GM23338 (cell line): Measurements from ENCODE around the gene TENT4A. TPM values are rescaled to one million over a fixed set of nuclear protein-coding genes. Genes with fewer than 3 reads are reported as not detected.
A peak's percentile ranks its signal among the peaks of the same experiment; 100 is the strongest.

Source experiments
- ATAC-seq: fragments of 200-7000 bp; cut with Tn5 transposase; 3 replicates; pipeline ENCODE4 v1.9.1; 2020
- DNase-seq: peaks from one replicate; pipeline ENCODE4 v3.0.0-alpha.2; 2015; ENCODE audit warnings: low spot score
- H2AFZ ChIP-seq: fragments of 200-600 bp; sonication (generic); 2 replicates; pipeline ENCODE4 v1.8.0; 2016; ENCODE audit warnings: antibody characterized with exemption, mild to moderate bottlenecking, moderate library complexity
- H3F3A ChIP-seq: fragments of 200-600 bp; sonication (generic); replicated peaks from 2 replicates; pipeline ENCODE4 v1.8.0; 2017; ENCODE audit warnings: antibody characterized with exemption, mixed run types, low read depth
- H3K27ac ChIP-seq: fragments of 200-600 bp; sonication (generic); 2 replicates; pipeline ENCODE4 v1.6.1; 2016; ENCODE audit warnings: low read depth
- H3K27me3 ChIP-seq: fragments of 200-600 bp; sonication (generic); 2 replicates; pipeline ENCODE4 v1.8.0; 2016; ENCODE audit warnings: mild to moderate bottlenecking, mixed run types, moderate library complexity; ENCODE audit not compliant: insufficient read depth
- H3K36me3 ChIP-seq: fragments of 200-600 bp; sonication (generic); 2 replicates; pipeline ENCODE4 v1.8.0; 2016; ENCODE audit warnings: mild to moderate bottlenecking; ENCODE audit not compliant: insufficient read depth
- H3K4me1 ChIP-seq: fragments of 200-600 bp; sonication (generic); 2 replicates; pipeline ENCODE4 v1.8.0; 2016; ENCODE audit warnings: mild to moderate bottlenecking, moderate library complexity; ENCODE audit not compliant: insufficient read depth
- H3K4me2 ChIP-seq: fragments of 200-600 bp; sonication (generic); 2 replicates; pipeline ENCODE4 v1.7.1; 2017; ENCODE audit warnings: mixed run types
- H3K4me3 ChIP-seq: fragments of 200-600 bp; sonication (generic); 2 replicates; pipeline ENCODE4 v1.6.1; 2016; ENCODE audit warnings: mixed run types
- H3K79me2 ChIP-seq: fragments of 200-600 bp; sonication (generic); replicated peaks from 2 replicates; pipeline ENCODE4 v1.8.0; 2017; ENCODE audit warnings: mild to moderate bottlenecking; ENCODE audit not compliant: insufficient read depth
- H3K9me2 ChIP-seq: fragments of 200-600 bp; sonication (generic); 2 replicates; pipeline ENCODE4 v1.8.0; 2017; ENCODE audit not compliant: insufficient read depth
- H4K20me1 ChIP-seq: fragments of 200-600 bp; sonication (generic); replicated peaks from 2 replicates; pipeline ENCODE4 v1.8.0; 2017; ENCODE audit warnings: mild to moderate bottlenecking; ENCODE audit not compliant: insufficient read depth
- H3K27ac Mint-ChIP-seq: 2 replicates; pipeline ENCODE4 v1.8.0; 2020; ENCODE audit warnings: inconsistent platforms, mild to moderate bottlenecking, moderate library complexity, mixed read lengths
- H3K27me3 Mint-ChIP-seq: 3 replicates; pipeline ENCODE4 v1.8.0; 2022; ENCODE audit warnings: low read depth, mild to moderate bottlenecking, moderate library complexity, mixed read lengths, inconsistent platforms; ENCODE audit not compliant: insufficient read depth, poor library complexity
- H3K36me3 Mint-ChIP-seq: 3 replicates; pipeline ENCODE4 v1.8.0; 2021; ENCODE audit warnings: low read depth, mild to moderate bottlenecking, inconsistent platforms, moderate library complexity, mixed read lengths
- H3K4me1 Mint-ChIP-seq: 3 replicates; pipeline ENCODE4 v1.8.0; 2020; ENCODE audit warnings: mild to moderate bottlenecking, inconsistent platforms, mixed read lengths
- H3K4me3 Mint-ChIP-seq: 3 replicates; pipeline ENCODE4 v1.8.0; 2021; ENCODE audit warnings: moderate library complexity, mild to moderate bottlenecking, inconsistent platforms, mixed read lengths
- H3K9me3 Mint-ChIP-seq: 3 replicates; pipeline ENCODE4 v1.8.0; 2020; ENCODE audit warnings: moderate library complexity, mild to moderate bottlenecking, inconsistent platforms, mixed read lengths
- CREB1 ChIP-seq: fragments of 250-450 bp; sonication (Bioruptor Pico); IDR thresholded peaks from 2 replicates; pipeline ENCODE4 v1.5.0; 2020; ENCODE audit warnings: low read depth, mild to moderate bottlenecking, moderate library complexity
- EZH2 ChIP-seq: fragments of 200-600 bp; sonication (generic); IDR thresholded peaks from one replicate; pipeline ENCODE4 v1.8.0; 2017; ENCODE audit warnings: antibody characterized with exemption, mild to moderate bottlenecking, low read depth; ENCODE audit not compliant: unreplicated experiment
- EZH2phosphoT487 ChIP-seq: fragments of 200-600 bp; sonication (generic); IDR thresholded peaks from one replicate; pipeline ENCODE4 v1.8.1; 2018; ENCODE audit warnings: antibody characterized with exemption; ENCODE audit not compliant: unreplicated experiment
- NANOG ChIP-seq: IDR thresholded peaks from 2 replicates; pipeline ENCODE4 v1.6.1; 2016; ENCODE audit warnings: antibody characterized with exemption, borderline replicate concordance
- STAT1 ChIP-seq: IDR thresholded peaks from one replicate; pipeline ENCODE4 v1.6.1; 2016; ENCODE audit warnings: antibody characterized with exemption; ENCODE audit not compliant: unreplicated experiment
- ZNF114 ChIP-seq: fragments of 250-450 bp; sonication (Bioruptor Pico); IDR thresholded peaks from 2 replicates; pipeline ENCODE4 v1.5.0; 2020; ENCODE audit warnings: mild to moderate bottlenecking, moderate library complexity
- ZNF331 ChIP-seq: fragments of 250-450 bp; sonication (Bioruptor Pico); IDR thresholded peaks from 2 replicates; pipeline ENCODE4 v1.5.0; 2020; ENCODE audit warnings: low read depth, mild to moderate bottlenecking, moderate library complexity
- polyA plus RNA-seq: library from polyadenylated mRNA; unstranded; fragments of >200 nt; fragmentation: Nextera tagmentation; extraction: Ambion mirVana; gene quantifications from 2 replicates; pipeline ENCODE4 v1.2.1, GENCODE V29; 2016
- total RNA-seq: library from RNA; depleted of rRNA; stranded (reverse); fragments of >200 nt; shearing (Covaris generic); gene quantifications from 2 replicates; pipeline ENCODE4 v1.2.3, GENCODE V29; 2014
- TF ChIP-seq, protein P1 (sequence below): IDR thresholded peaks from one replicate; pipeline ENCODE4 v1.6.1; 2018; ENCODE audit warnings: antibody characterized with exemption; ENCODE audit not compliant: unreplicated experiment

The TENT4A gene
- total and polyA plus RNA-seq, 2 experiments from 2014 or later, result 5.3 to 24.0 TPM

- Mint-ChIP-seq H3K4me1 (no peaks in the 10 kb centered on the region), H3K9me3 (no peaks in the 10 kb centered on the region), H3K27me3 (peaks cover 2% of the 10 kb centered on the region), H3K27ac (peak overlapping the region; percentile 6; the same call in 1 of the 2 replicates), H3K4me3 (no peak overlapping the region), H3K36me3 (no peaks in the 10 kb centered on the region)
- TF ChIP-seq EZH2, result no peak
- TF ChIP-seq NANOG, result no peak
- TF ChIP-seq STAT1, result no peak
- no peak for TF ChIP-seq EZH2phosphoT487
- no peak for TF ChIP-seq CREB1 (CRISPR knock-in tag)
- TF ChIP-seq, protein P1, sequence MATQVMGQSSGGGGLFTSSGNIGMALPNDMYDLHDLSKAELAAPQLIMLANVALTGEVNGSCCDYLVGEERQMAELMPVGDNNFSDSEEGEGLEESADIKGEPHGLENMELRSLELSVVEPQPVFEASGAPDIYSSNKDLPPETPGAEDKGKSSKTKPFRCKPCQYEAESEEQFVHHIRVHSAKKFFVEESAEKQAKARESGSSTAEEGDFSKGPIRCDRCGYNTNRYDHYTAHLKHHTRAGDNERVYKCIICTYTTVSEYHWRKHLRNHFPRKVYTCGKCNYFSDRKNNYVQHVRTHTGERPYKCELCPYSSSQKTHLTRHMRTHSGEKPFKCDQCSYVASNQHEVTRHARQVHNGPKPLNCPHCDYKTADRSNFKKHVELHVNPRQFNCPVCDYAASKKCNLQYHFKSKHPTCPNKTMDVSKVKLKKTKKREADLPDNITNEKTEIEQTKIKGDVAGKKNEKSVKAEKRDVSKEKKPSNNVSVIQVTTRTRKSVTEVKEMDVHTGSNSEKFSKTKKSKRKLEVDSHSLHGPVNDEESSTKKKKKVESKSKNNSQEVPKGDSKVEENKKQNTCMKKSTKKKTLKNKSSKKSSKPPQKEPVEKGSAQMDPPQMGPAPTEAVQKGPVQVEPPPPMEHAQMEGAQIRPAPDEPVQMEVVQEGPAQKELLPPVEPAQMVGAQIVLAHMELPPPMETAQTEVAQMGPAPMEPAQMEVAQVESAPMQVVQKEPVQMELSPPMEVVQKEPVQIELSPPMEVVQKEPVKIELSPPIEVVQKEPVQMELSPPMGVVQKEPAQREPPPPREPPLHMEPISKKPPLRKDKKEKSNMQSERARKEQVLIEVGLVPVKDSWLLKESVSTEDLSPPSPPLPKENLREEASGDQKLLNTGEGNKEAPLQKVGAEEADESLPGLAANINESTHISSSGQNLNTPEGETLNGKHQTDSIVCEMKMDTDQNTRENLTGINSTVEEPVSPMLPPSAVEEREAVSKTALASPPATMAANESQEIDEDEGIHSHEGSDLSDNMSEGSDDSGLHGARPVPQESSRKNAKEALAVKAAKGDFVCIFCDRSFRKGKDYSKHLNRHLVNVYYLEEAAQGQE, result no peak
- no peak for TF ChIP-seq ZNF114 (CRISPR knock-in tag)
- no peaks in the 10 kb centered on the region for H3K79me2 ChIP-seq
- H3K27ac ChIP-seq, result no peak overlapping the region
- no peak overlapping the region for H3K4me2 ChIP-seq
- no peaks in the 10 kb centered on the region for H4K20me1 ChIP-seq
- DNase-seq (no peak), ATAC-seq (no peak)
- H3K36me3 ChIP-seq, result no peaks in the 10 kb centered on the region
- no peaks in the 10 kb centered on the region for H3F3A ChIP-seq
- no peaks in the 10 kb centered on the region for H3K27me3 ChIP-seq
- H2AFZ ChIP-seq, result 0 out of 2 replicates have a peak overlapping the region, but pooled peaks have one; percentile 18
- no peaks in the 10 kb centered on the region for H3K4me1 ChIP-seq
- no peaks in the 10 kb centered on the region for H3K9me2 ChIP-seq
- H3K4me3 ChIP-seq, result no peak overlapping the region
These were observed 61.5 kb downstream of the TENT4A start for GRCh38 chr5:6774721-6775204.

GRCh38 chr5:6775571-6775970 lies 62.3 kb downstream of the TENT4A start:
- Histone ChIP-seq H3K4me3 (no peak overlapping the region), H2AFZ (no peak overlapping the region), H4K20me1 (no peaks in the 10 kb centered on the region), H3K36me3 (no peaks in the 10 kb centered on the region), H3F3A (no peaks in the 10 kb centered on the region), H3K9me2 (no peaks in the 10 kb centered on the region), H3K27ac (no peak overlapping the region), H3K79me2 (no peaks in the 10 kb centered on the region), H3K4me1 (no peaks in the 10 kb centered on the region), H3K27me3 (no peaks in the 10 kb centered on the region), H3K4me2 (no peak overlapping the region)
- H3K4me1 Mint-ChIP-seq, result no peaks in the 10 kb centered on the region
- H3K27ac Mint-ChIP-seq, result no peak overlapping the region
- DNase-seq, result no peak
- no peak overlapping the region for H3K4me3 Mint-ChIP-seq
- no peak for ATAC-seq
- no peaks in the 10 kb centered on the region for H3K36me3 Mint-ChIP-seq
- H3K27me3 Mint-ChIP-seq, result peaks cover 2% of the 10 kb centered on the region
- no peaks in the 10 kb centered on the region for H3K9me3 Mint-ChIP-seq
- TF ChIP-seq NANOG (no peak), ZNF331 (CRISPR knock-in tag) (no peak)
